GM12878 (cell line): ENCODE results near the gene GPR141. TPM values are rescaled to one million over a fixed set of nuclear protein-coding genes. Genes with fewer than 3 reads are reported as not detected.

Experiments used
- ATAC-seq: fragments of 200-7000 bp; cut with Tn5 transposase; 3 replicates; pipeline ENCODE4 v1.9.1; 2020; ENCODE audit warnings: mild to moderate bottlenecking, moderate library complexity
- BruUV-seq: library from RNA; stranded (reverse); fragments of 400-500 nt; replicated peaks from 2 replicates; lab custom pipeline; 2021; lab: Mats Ljungman, UMichigan
- CTCF ChIA-PET: fragments of 300-600 bp; sonication (Branson Sonifier 250); formaldehyde crosslinking; extraction: SDS; loops from one replicate; lab custom pipeline; 2021; ENCODE audit warnings: inconsistent platforms; lab: Yijun Ruan, JAX
- POLR2A ChIA-PET: fragments of 350-600 bp; formaldehyde crosslinking; extraction: SDS; loops from one replicate; lab custom pipeline; 2021; ENCODE audit warnings: inconsistent platforms; lab: Charles Lee
- RAD21 ChIA-PET: fragments of 300-600 bp; sonication (Branson Sonifier 250); formaldehyde crosslinking; loops from one replicate; lab custom pipeline; 2023; ENCODE audit warnings: antibody characterized with exemption; ENCODE audit not compliant: unreplicated experiment; lab: Charles Lee
- SMC1A ChIA-PET: fragments of 300-600 bp; sonication (Branson Sonifier 250); formaldehyde crosslinking; loops from one replicate; lab custom pipeline; 2023; ENCODE audit not compliant: unreplicated experiment, uncharacterized antibody; lab: Charles Lee
- DNase-seq: peaks from one replicate; pipeline ENCODE4 v3.0.0-alpha.2; 2011; ENCODE audit warnings: low read depth, low spot score
- FAIRE-seq: peaks from 3 replicates; lab custom pipeline; 2011; peaks lifted over from hg19 to GRCh38; lab: Jason Lieb, UNC
- H2AFZ ChIP-seq: 2 replicates; pipeline ENCODE4 v1.6.0; 2011; ENCODE audit warnings: low read depth, low read length, control low read depth; ENCODE audit not compliant: control insufficient read depth
- H3K27ac ChIP-seq: 2 replicates; pipeline ENCODE4 v1.5.1; 2011; ENCODE audit warnings: control low read depth; ENCODE audit not compliant: control insufficient read depth, insufficient read depth
- H3K27me3 ChIP-seq, 2 experiments: replicated peaks in 1 of 2; 2 replicates each; pipeline versions ENCODE4 v1.6.0 to v1.6.1; 2011; ENCODE audit warnings: low read length in 1 of 2; ENCODE audit not compliant: control insufficient read depth in 2 of 2, insufficient read depth in 2 of 2
- H3K36me3 ChIP-seq, 2 experiments: 2 replicates each; pipeline ENCODE4 v1.5.1; 2011; ENCODE audit warnings: low read length in 1 of 2; ENCODE audit not compliant: control insufficient read depth in 2 of 2, insufficient read depth in 2 of 2
- H3K4me1 ChIP-seq: 2 replicates; pipeline ENCODE4 v1.6.1; 2011; ENCODE audit warnings: mild to moderate bottlenecking, low read length, moderate library complexity, mixed read lengths; ENCODE audit not compliant: control insufficient read depth, insufficient read depth
- H3K4me2 ChIP-seq: 2 replicates; pipeline ENCODE4 v1.6.0; 2011; ENCODE audit warnings: control low read depth; ENCODE audit not compliant: control insufficient read depth, insufficient read depth
- H3K4me3 ChIP-seq: fragments of 200-600 bp; sonication (generic); 2 replicates; pipeline ENCODE4 v1.5.1; 2016
- H3K79me2 ChIP-seq: 2 replicates; pipeline ENCODE4 v1.6.0; 2011; ENCODE audit warnings: low read length; ENCODE audit not compliant: control insufficient read depth, insufficient read depth
- H3K9ac ChIP-seq: 2 replicates; pipeline ENCODE4 v1.8.0; 2011; ENCODE audit warnings: low read length, control low read depth, mixed read lengths; ENCODE audit not compliant: control insufficient read depth, insufficient read depth
- H3K9me3 ChIP-seq: replicated peaks from 3 replicates; pipeline ENCODE4 v1.5.1; 2011; ENCODE audit warnings: mild to moderate bottlenecking, low read length; ENCODE audit not compliant: control insufficient read depth, insufficient read depth
- H4K20me1 ChIP-seq: 2 replicates; pipeline ENCODE4 v1.6.0; 2011; ENCODE audit not compliant: control insufficient read depth, insufficient read depth
- ASH2L ChIP-seq: fragments of 300-600, 200-600 bp; sonication (generic); IDR thresholded peaks from 2 replicates; pipeline ENCODE4 v1.6.1; 2017; ENCODE audit warnings: low read depth, mild to moderate bottlenecking, borderline replicate concordance
- JUNB ChIP-seq: IDR thresholded peaks from 2 replicates; pipeline ENCODE4 v1.6.1; 2016; ENCODE audit warnings: antibody characterized with exemption, mild to moderate bottlenecking
- MLLT1 ChIP-seq: fragments of 450-650 bp; IDR thresholded peaks from 2 replicates; pipeline ENCODE4 v1.6.1; 2016; ENCODE audit warnings: mild to moderate bottlenecking
- NFIC ChIP-seq: IDR thresholded peaks from 2 replicates; pipeline ENCODE4 v1.6.1; 2012; ENCODE audit warnings: low read depth, mild to moderate bottlenecking, inconsistent platforms, low read length, moderate library complexity
- POLR2AphosphoS2 ChIP-seq: IDR thresholded peaks from 2 replicates; pipeline ENCODE4 v1.6.1; 2011; ENCODE audit warnings: low read depth, mild to moderate bottlenecking, low read length, improper control_type of control experiment, moderate library complexity
- RBBP5 ChIP-seq: fragments of 200-600 bp; sonication (generic); conservative IDR thresholded peaks from 2 replicates; pipeline ENCODE4 v1.6.1; 2016
- ZNF384 ChIP-seq: IDR thresholded peaks from 2 replicates; pipeline ENCODE4 v1.6.1; 2012; ENCODE audit warnings: low read depth, mild to moderate bottlenecking, low read length, improper control_type of control experiment, borderline replicate concordance
- WGBS: methylation state at CpG from one replicate; pipeline ENCODE4 v1.1.6; 2016; ENCODE audit warnings: low lambda C conversion rate; ENCODE audit not compliant: insufficient replicate concordance, insufficient coverage; ENCODE audit errors: missing lambda C conversion rate; 5-methylcytosine and 5-hydroxymethylcytosine counted together
- in situ Hi-C: fragments of 300-500 bp; cut with MboI; formaldehyde crosslinking; loops from 9 replicates; pipeline ENCODE4 v1.14.3; 2018; ENCODE audit warnings: mixed read lengths
- intact Hi-C: fragments of 100-400 bp; cut with micrococcal nuclease; formaldehyde crosslinking; loops from one replicate; pipeline ENCODE4 v1.14.2; 2022; ENCODE audit not compliant: unreplicated experiment
- polyA plus RNA-seq, 11 experiments: library from polyadenylated mRNA; depleted of rRNA in 4 of 11; unstranded in 6 of 11; stranded (reverse) in 5 of 11; fragments of >200 nt; fragmentation: Nextera tagmentation in 4 of 11; fragmentation: Illumina TruSeq in 1 of 11; extraction: Ambion mirVana in 4 of 11; extraction: Trizol in 1 of 11; gene quantifications; 1 replicate in 1 of 11; 2 replicates in 10 of 11; pipeline versions ENCODE4 v1.2.1 to v1.2.3, GENCODE V29; 2011 to 2016; ENCODE audit warnings: inconsistent platforms in 2 of 11, missing spikeins in 2 of 11, low read depth in 1 of 11
- total RNA-seq, 4 experiments: library from RNA; depleted of rRNA in 3 of 4; stranded (reverse); fragments of >200 nt in 3 of 4; fragmentation: Illumina TruSeq in 1 of 4; extraction: Trizol in 1 of 4; gene quantifications; 2 replicates each; pipeline versions ENCODE4 v1.2.1 to v1.2.3, GENCODE V29; 2013 to 2021

GPR141 gene
- total and polyA plus RNA-seq, 10 of the 15 experiments (the other 5 are each of a cell fraction or from before 2014, with no cell fraction given), result 0.56 to 3.9 (median 1.2) TPM

- TF ChIP-seq POLR2AphosphoS2 (no peak), MLLT1 (no peak), JUNB (no peak), NFIC (no peak), ASH2L (no peak), ZNF384 (no peak), RBBP5 (no peak)
- no peak overlapping the region for H2AFZ ChIP-seq
- no peak overlapping the region for H3K9ac ChIP-seq
- peaks cover 14% of the 10 kb centered on the region for H3K4me1 ChIP-seq
- CTCF ChIA-PET, result interaction anchor here (1.1 to 2.2 kb wide), 3 partner anchors 36 to 65 kb away, joined by 3 to 9 read pairs (median 4); no protein-coding TSS in a partner anchor
- no peak for FAIRE-seq
- 100% methylated on average over 1 of the region's 1 CpG for WGBS
- no peak overlapping the region for H3K4me3 ChIP-seq
- SMC1A ChIA-PET, result interaction anchor here (1.7 to 8.5 kb wide), 3 partner anchors 13 to 50 kb away, joined by 7 to 86 read pairs (median 63); no protein-coding TSS in a partner anchor
- H3K27ac ChIP-seq, result no peak overlapping the region
- no peak for ATAC-seq
- H4K20me1 ChIP-seq, result no peaks in the 10 kb centered on the region
- RAD21 ChIA-PET, result interaction anchor here (1.7 to 2.1 kb wide), 3 partner anchors 18 to 66 kb away, joined by 5 to 9 read pairs (median 6); no protein-coding TSS in a partner anchor
- no TSS peak for BruUV-seq
- intact Hi-C loops, result loop anchor here (5.0 kb wide), 1 partner anchor 54 kb away; no protein-coding TSS in a partner anchor
- H3K27me3 ChIP-seq, result no peaks in the 10 kb centered on the region
- POLR2A ChIA-PET, result interaction anchor here (0.6 to 1.3 kb wide), 2 partner anchors 47 to 48 kb away, joined by 3 to 5 read pairs; no protein-coding TSS in a partner anchor
- peaks cover 6% of the 10 kb centered on the region for H3K9me3 ChIP-seq
- H3K4me2 ChIP-seq, result no peak overlapping the region
- H3K79me2 ChIP-seq, result no peaks in the 10 kb centered on the region
- no peak for DNase-seq
- H3K36me3 ChIP-seq, result no peaks in the 10 kb centered on the region
- in situ Hi-C loops, result no loop called here
Measured at GRCh38 chr7:37768611-37769010, 85.0 kb downstream of the GPR141 start.
